ENCODE data around the gene TMEM121. TPM values are rescaled to one million over a fixed set of nuclear protein-coding genes. Genes with fewer than 3 reads are reported as not detected.

Gene TMEM121
- total RNA-seq, 1 donor, result 1.8 TPM

DNA sequence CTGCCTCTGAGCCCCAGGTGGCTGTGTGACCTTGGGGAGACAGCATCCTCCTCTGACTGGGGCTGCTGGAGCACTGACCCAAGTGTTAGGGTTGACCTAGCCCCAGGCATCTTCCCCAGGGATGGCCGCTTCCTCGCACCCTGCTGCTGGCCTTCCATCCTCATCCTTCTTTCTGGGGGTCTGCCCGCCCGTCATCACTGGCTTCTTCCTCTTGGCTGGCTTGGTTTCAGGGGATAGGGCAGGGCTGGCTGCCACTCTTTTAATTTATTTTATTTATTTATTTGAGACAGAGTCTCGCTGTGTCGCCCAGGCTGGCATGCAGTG, 31.8 kb upstream of the TMEM121 start:
- Histone ChIP-seq H4K20me1 (ENCODE audit: insufficient read depth, low read length) (peaks cover 2% of the 10 kb centered on the region), H3K79me2 (ENCODE audit: insufficient read depth, low read length) (no peaks in the 10 kb centered on the region), H2AFZ (ENCODE audit: low read length) (no peak overlapping the region), H3K36me3 (ENCODE audit: insufficient read depth, low read length) (no peaks in the 10 kb centered on the region), H3K4me3 (ENCODE audit: insufficient read depth, low read length) (no peak overlapping the region), H3K27me3 (ENCODE audit: insufficient read depth, low read length) (no peaks in the 10 kb centered on the region), H3K4me2 (ENCODE audit: insufficient read depth, low read length) (no peak overlapping the region), H3K9me3 (ENCODE audit: low read depth, low read length) (no peaks in the 10 kb centered on the region), H3K4me1 (ENCODE audit: insufficient read depth, low read length) (peaks cover 3% of the 10 kb centered on the region), H3K27ac (ENCODE audit: low read depth, low read length) (no peak overlapping the region)
- TF ChIP-seq, protein P1, sequence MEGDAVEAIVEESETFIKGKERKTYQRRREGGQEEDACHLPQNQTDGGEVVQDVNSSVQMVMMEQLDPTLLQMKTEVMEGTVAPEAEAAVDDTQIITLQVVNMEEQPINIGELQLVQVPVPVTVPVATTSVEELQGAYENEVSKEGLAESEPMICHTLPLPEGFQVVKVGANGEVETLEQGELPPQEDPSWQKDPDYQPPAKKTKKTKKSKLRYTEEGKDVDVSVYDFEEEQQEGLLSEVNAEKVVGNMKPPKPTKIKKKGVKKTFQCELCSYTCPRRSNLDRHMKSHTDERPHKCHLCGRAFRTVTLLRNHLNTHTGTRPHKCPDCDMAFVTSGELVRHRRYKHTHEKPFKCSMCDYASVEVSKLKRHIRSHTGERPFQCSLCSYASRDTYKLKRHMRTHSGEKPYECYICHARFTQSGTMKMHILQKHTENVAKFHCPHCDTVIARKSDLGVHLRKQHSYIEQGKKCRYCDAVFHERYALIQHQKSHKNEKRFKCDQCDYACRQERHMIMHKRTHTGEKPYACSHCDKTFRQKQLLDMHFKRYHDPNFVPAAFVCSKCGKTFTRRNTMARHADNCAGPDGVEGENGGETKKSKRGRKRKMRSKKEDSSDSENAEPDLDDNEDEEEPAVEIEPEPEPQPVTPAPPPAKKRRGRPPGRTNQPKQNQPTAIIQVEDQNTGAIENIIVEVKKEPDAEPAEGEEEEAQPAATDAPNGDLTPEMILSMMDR (IDR thresholded peaks at IDR 0.05; ENCODE audit: extremely low read depth, low read depth, low read length), result no peak
- DNase-seq (ENCODE audit: insufficient read length, low spot score, missing footprints), result peak; percentile 85

DNA sequence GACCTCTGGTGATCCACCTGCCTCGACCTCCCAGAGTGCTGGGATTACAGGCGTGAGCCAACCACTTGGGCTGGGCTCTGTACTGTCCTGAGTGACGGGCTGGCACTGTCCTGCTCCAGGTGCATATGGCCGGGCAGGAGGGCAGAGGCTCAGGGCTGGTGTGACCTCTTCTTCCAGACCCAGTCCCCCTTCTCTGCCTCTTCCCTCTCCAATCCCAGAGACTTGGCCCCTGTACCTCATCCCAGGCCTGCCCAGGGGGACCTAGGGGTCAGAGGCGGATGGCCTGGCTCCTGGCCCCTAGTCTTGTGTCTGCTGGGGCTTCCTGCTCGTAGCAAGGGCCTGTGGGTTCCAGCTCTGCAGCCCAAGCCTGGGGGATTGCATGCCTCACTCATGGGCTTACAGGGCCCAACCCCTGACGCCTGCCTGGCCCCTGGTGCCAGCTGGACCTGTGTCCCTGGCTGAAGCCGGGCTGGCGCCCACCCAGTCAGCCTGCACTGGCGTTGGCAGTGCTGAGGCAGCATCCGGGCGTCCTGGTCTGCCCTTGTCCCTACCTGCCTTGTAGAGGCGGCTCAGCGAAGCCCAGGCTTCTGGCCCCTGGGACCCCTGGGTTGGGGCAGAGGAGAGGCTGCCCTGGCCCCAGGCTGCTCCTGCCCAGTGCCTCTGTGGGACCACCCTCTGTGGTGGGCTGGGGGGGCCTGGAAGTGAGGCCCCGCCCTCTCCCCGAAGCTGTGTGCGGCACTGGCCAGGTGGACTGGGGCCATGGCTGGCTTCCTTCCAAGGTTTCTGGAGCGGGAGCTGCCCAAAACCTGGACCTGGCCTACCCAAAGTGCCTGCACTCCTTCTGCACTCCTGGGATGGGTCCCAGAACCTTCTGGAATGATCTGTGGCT, 31.0 kb upstream of the TMEM121 start:
- Histone ChIP-seq H3K9me3 (ENCODE audit: low read depth, low read length) (no peaks in the 10 kb centered on the region), H3K27ac (ENCODE audit: low read depth, low read length) (no peak overlapping the region), H3K36me3 (ENCODE audit: insufficient read depth, low read length) (no peaks in the 10 kb centered on the region), H2AFZ (ENCODE audit: low read length) (no peak overlapping the region), H3K4me1 (ENCODE audit: insufficient read depth, low read length) (peaks cover under 1% of the 10 kb centered on the region), H3K79me2 (ENCODE audit: insufficient read depth, low read length) (no peaks in the 10 kb centered on the region), H4K20me1 (ENCODE audit: insufficient read depth, low read length) (peaks cover 2% of the 10 kb centered on the region), H3K27me3 (ENCODE audit: insufficient read depth, low read length) (no peaks in the 10 kb centered on the region), H3K4me2 (ENCODE audit: insufficient read depth, low read length) (no peak overlapping the region), H3K4me3 (ENCODE audit: insufficient read depth, low read length) (no peak overlapping the region)
- TF ChIP-seq, protein P1 (IDR thresholded peaks at IDR 0.05; ENCODE audit: extremely low read depth, low read depth, low read length), result no peak
- DNase-seq (ENCODE audit: insufficient read length, low spot score, missing footprints), result peak; percentile 81

DNA sequence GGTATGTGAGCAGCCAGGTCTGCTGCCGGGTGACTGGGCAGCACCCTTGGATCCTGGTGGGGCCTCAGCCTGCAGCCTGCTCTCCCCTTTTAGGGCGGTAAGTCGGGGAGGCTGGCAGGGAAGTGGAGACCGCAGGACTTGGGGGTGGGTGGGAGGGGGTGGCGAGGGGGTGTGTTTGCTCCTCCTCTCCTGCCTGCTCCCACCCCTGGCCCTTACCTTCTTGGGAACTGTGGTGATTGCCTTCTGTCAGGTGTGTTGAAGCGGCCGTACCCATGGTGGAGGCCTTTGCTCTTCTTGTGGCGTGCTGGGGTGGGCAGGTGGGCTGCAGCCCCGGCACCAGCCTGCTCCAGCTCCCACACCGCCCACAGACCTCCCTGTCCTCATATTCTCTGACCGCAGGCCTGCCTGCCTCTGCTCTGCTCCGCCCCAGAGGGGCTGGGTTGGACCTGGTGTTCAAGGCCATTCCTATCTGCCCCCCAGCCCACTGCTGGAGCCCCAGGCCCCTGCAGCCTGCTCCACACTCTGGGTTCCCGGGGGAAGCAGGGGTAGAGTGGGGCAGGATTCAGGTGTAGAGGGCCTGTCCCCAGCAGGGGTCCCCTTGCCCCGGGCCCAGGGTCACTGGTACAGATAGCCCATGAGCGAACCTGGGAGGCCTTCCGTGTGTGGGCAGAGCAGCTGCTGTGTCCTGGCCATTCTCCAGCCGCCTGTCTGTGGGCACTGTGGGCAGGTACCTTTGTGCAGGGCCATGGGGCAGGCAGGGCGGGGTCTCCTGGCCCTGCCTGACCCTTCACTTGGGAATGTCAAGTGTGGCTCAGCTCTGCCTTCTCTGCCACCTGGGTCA, 30.2 kb upstream of the TMEM121 start:
- Histone ChIP-seq H3K36me3 (ENCODE audit: insufficient read depth, low read length) (no peaks in the 10 kb centered on the region), H2AFZ (ENCODE audit: low read length) (no peak overlapping the region), H3K4me1 (ENCODE audit: insufficient read depth, low read length) (no peaks in the 10 kb centered on the region), H3K4me2 (ENCODE audit: insufficient read depth, low read length) (no peak overlapping the region), H3K4me3 (ENCODE audit: insufficient read depth, low read length) (no peak overlapping the region), H3K79me2 (ENCODE audit: insufficient read depth, low read length) (no peaks in the 10 kb centered on the region), H4K20me1 (ENCODE audit: insufficient read depth, low read length) (peaks cover 2% of the 10 kb centered on the region), H3K27me3 (ENCODE audit: insufficient read depth, low read length) (no peaks in the 10 kb centered on the region), H3K27ac (ENCODE audit: low read depth, low read length) (no peak overlapping the region), H3K9me3 (ENCODE audit: low read depth, low read length) (no peaks in the 10 kb centered on the region)
- peak; percentile 81 for DNase-seq (ENCODE audit: insufficient read length, low spot score, missing footprints)
- TF ChIP-seq, protein P1 (IDR thresholded peaks at IDR 0.05; ENCODE audit: extremely low read depth, low read depth, low read length), result no peak
